SK-N-SH (cell line): ENCODE data around the gene PTGIS. TPM values are rescaled to one million over a fixed set of nuclear protein-coding genes. Genes with fewer than 3 reads are reported as not detected.

ENCODE experiments used
- CTCF ChIA-PET: fragments of 300-600, 350-600 bp; formaldehyde crosslinking; extraction: SDS; loops from one replicate; lab custom pipeline; 2021; lab: Yijun Ruan, JAX
- POLR2A ChIA-PET: fragments of 350-600 bp; sonication (Branson Sonifier 250); formaldehyde crosslinking; extraction: SDS; loops from one replicate; lab custom pipeline; 2020; ENCODE audit warnings: antibody characterized with exemption, inconsistent platforms; lab: Yijun Ruan, JAX
- DNase-seq: peaks from one replicate; pipeline ENCODE4 v3.0.0; 2012
- H2AFZ ChIP-seq: fragments of 200-600 bp; sonication (generic); 2 replicates; pipeline ENCODE4 v1.8.1; 2016; ENCODE audit warnings: antibody characterized with exemption, mild to moderate bottlenecking, low read depth
- H3F3A ChIP-seq: fragments of 200-600 bp; sonication (generic); replicated peaks from 2 replicates; pipeline ENCODE3; 2016; ENCODE audit warnings: antibody characterized with exemption, mild to moderate bottlenecking; ENCODE audit not compliant: insufficient read depth
- H3K27ac ChIP-seq, 2 experiments: fragments of 200-500 bp in 1 of 2; fragments of 200-600 bp in 1 of 2; sonication (Bioruptor generic) in 1 of 2; sonication (generic), shearing (Covaris generic) in 1 of 2; 2 replicates each; pipeline versions ENCODE4 v1.5.1 to v1.6.1; 2014 to 2016; ENCODE audit warnings: low read depth in 2 of 2, inconsistent platforms in 1 of 2, low read length in 1 of 2, mild to moderate bottlenecking in 1 of 2, mixed read lengths in 1 of 2
- H3K27me3 ChIP-seq: fragments of 200-600 bp; sonication (generic), shearing (Covaris generic); 2 replicates; pipeline ENCODE4 v1.6.1; 2016; ENCODE audit warnings: mixed run types; ENCODE audit not compliant: insufficient read depth
- H3K36me3 ChIP-seq, 2 experiments: fragments of 200-500 bp in 1 of 2; fragments of 200-600 bp in 1 of 2; sonication (Bioruptor generic) in 1 of 2; sonication (generic) in 1 of 2; replicated peaks in 1 of 2; 2 replicates each; pipeline versions ENCODE3 to v1.5.1; 2014 to 2016; ENCODE audit warnings: low read length in 1 of 2, mild to moderate bottlenecking in 1 of 2; ENCODE audit not compliant: insufficient read depth in 2 of 2, control insufficient read depth in 1 of 2
- H3K4me1 ChIP-seq, 2 experiments: fragments of 200-500 bp in 1 of 2; fragments of 200-600 bp in 1 of 2; sonication (Bioruptor generic) in 1 of 2; sonication (generic), shearing (Covaris generic) in 1 of 2; 2 replicates each; pipeline versions ENCODE4 v1.5.1 to v1.6.1; 2014 to 2016; ENCODE audit warnings: low read depth in 1 of 2, low read length in 1 of 2, mixed run types in 1 of 2; ENCODE audit not compliant: insufficient read depth in 2 of 2, control insufficient read depth in 1 of 2
- H3K4me2 ChIP-seq: fragments of 200-600 bp; sonication (generic), shearing (Covaris generic); 2 replicates; pipeline ENCODE4 v1.6.1; 2017; ENCODE audit warnings: mixed run types
- H3K4me3 ChIP-seq, 2 experiments: fragments of 200-500 bp in 1 of 2; fragments of 200-600 bp in 1 of 2; sonication (Bioruptor generic) in 1 of 2; sonication (generic), shearing (Covaris generic) in 1 of 2; 2 replicates each; pipeline versions ENCODE4 v1.5.1 to v1.8.1; 2014 to 2016; ENCODE audit warnings: low read depth in 2 of 2, inconsistent platforms in 1 of 2, low read length in 1 of 2, mild to moderate bottlenecking in 1 of 2, mixed read lengths in 1 of 2, moderate library complexity in 1 of 2
- H3K79me2 ChIP-seq: fragments of 200-600 bp; sonication (generic); 2 replicates; pipeline ENCODE4 v1.8.1; 2017; ENCODE audit warnings: mild to moderate bottlenecking; ENCODE audit not compliant: insufficient read depth
- H3K9ac ChIP-seq: fragments of 200-600 bp; sonication (generic); 2 replicates; pipeline ENCODE4 v1.6.1; 2017; ENCODE audit warnings: mixed run types
- H3K9me2 ChIP-seq: fragments of 200-600 bp; sonication (generic); 2 replicates; pipeline ENCODE4 v1.6.1; 2017; ENCODE audit warnings: mixed run types
- H3K9me3 ChIP-seq: fragments of 200-600 bp; sonication (generic); 2 replicates; pipeline ENCODE4 v1.6.1; 2017; ENCODE audit warnings: mixed run types, mild to moderate bottlenecking, moderate library complexity
- H4K20me1 ChIP-seq: fragments of 200-600 bp; sonication (generic); 2 replicates; pipeline ENCODE4 v1.6.1; 2017; ENCODE audit warnings: mild to moderate bottlenecking, mixed run types; ENCODE audit not compliant: insufficient read depth
- ELF1 ChIP-seq: IDR thresholded peaks from 2 replicates; pipeline ENCODE4 v1.4.0; 2012
- EZH2phosphoT487 ChIP-seq: fragments of 200-600 bp; sonication (generic); IDR thresholded peaks from 2 replicates; pipeline ENCODE4 v1.6.1; 2017; ENCODE audit warnings: low read depth, mixed run types, mild to moderate bottlenecking, antibody characterized with exemption, moderate library complexity, borderline replicate concordance
- FOSL2 ChIP-seq: IDR thresholded peaks from 2 replicates; pipeline ENCODE4 v1.4.0; 2012; ENCODE audit warnings: low read depth, mild to moderate bottlenecking, moderate library complexity, borderline replicate concordance
- IRF3 ChIP-seq: fragments of 150-350 bp; IDR thresholded peaks from 2 replicates; pipeline ENCODE4 v1.6.1; 2016; ENCODE audit warnings: mild to moderate bottlenecking, low read depth, low read length
- MAX ChIP-seq: IDR thresholded peaks from 2 replicates; pipeline ENCODE4 v1.4.0; 2012; ENCODE audit warnings: low read depth
- MEF2A ChIP-seq: IDR thresholded peaks from 2 replicates; pipeline ENCODE4 v1.4.0; 2012; ENCODE audit warnings: low read depth, borderline replicate concordance
- MXI1 ChIP-seq: IDR thresholded peaks from 2 replicates; pipeline ENCODE4 v1.6.1; 2012; ENCODE audit warnings: mild to moderate bottlenecking, low read depth, low read length, improper control_type of control experiment
- NFIC ChIP-seq: IDR thresholded peaks from 2 replicates; pipeline ENCODE4 v1.4.0; 2012; ENCODE audit warnings: borderline replicate concordance
- NRF1 ChIP-seq: IDR thresholded peaks from 2 replicates; pipeline ENCODE4 v1.6.1; 2012; ENCODE audit warnings: low read depth, mild to moderate bottlenecking, low read length
- PBX3 ChIP-seq: IDR thresholded peaks from 2 replicates; pipeline ENCODE4; 2012
- POLR2AphosphoS5 ChIP-seq: IDR thresholded peaks from 2 replicates; pipeline ENCODE4 v1.6.1; 2012; ENCODE audit warnings: low read depth, low read length
- RXRA ChIP-seq: IDR thresholded peaks from 2 replicates; pipeline ENCODE4 v1.4.0; 2012; ENCODE audit warnings: low read depth, mild to moderate bottlenecking, borderline replicate concordance
- SMC3 ChIP-seq: IDR thresholded peaks from 2 replicates; pipeline ENCODE4 v1.6.1; 2012; ENCODE audit warnings: low read depth, low read length, improper control_type of control experiment
- TCF12 ChIP-seq: IDR thresholded peaks from 2 replicates; pipeline ENCODE4 v1.4.0; 2012
- USF1 ChIP-seq: IDR thresholded peaks from 2 replicates; pipeline ENCODE4 v1.4.0; 2012; ENCODE audit warnings: low read depth, borderline replicate concordance
- WGBS: methylation state at CpG from one replicate; pipeline ENCODE4 v1.1.6; 2017; ENCODE audit warnings: low lambda C conversion rate; 5-methylcytosine and 5-hydroxymethylcytosine counted together
- polyA plus RNA-seq, 3 experiments: library from polyadenylated mRNA; depleted of rRNA; stranded (reverse); fragments of >200 nt; gene quantifications; 2 replicates each; pipeline ENCODE4 v1.2.3, GENCODE V29; 2012

The PTGIS gene
- polyA plus RNA-seq, 1 of the 3 experiments (the other 2 are of a cell fraction) = 1.0 TPM

- TF ChIP-seq SMC3 (no peak), TCF12 (no peak), EZH2phosphoT487 (no peak), NFIC (no peak), MAX (no peak)
Measured at GRCh38 chr20:49581482-49581881, 13.5 kb upstream of the PTGIS start (continued).

- H3K4me1 ChIP-seq = peaks cover 0 to 10% of the 10 kb centered on the region in 2 experiments; a peak in 1 of 4 replicates
- no peaks in the 10 kb centered on the region for H4K20me1 ChIP-seq
- H3F3A ChIP-seq = no peaks in the 10 kb centered on the region
- H3K27me3 ChIP-seq = no peaks in the 10 kb centered on the region
- no peaks in the 10 kb centered on the region for H3K36me3 ChIP-seq
- POLR2A ChIA-PET = no interaction called here
- DNase-seq = no peak
- TF ChIP-seq MXI1 = no peak
- TF ChIP-seq FOSL2 = no peak
- no peak for TF ChIP-seq NRF1
- no peak for TF ChIP-seq POLR2AphosphoS5
- no peak for TF ChIP-seq ELF1
- no peak for TF ChIP-seq IRF3
- TF ChIP-seq TCF12 = no peak
- no peak for TF ChIP-seq RXRA
- no peak for TF ChIP-seq SMC3
- no peak for TF ChIP-seq USF1
- TF ChIP-seq NFIC = no peak
- no peak for TF ChIP-seq MEF2A
- no peak for TF ChIP-seq PBX3
- TF ChIP-seq EZH2phosphoT487 = no peak
- TF ChIP-seq, all 33 proteins: peak for 0
- Histone ChIP-seq H3K4me3 (no peak overlapping the region), H3K4me2 (peak overlapping the region; percentile 19; the same call in 1 of the 2 replicates), H3K9ac (no peak overlapping the region), H3K79me2 (no peaks in the 10 kb centered on the region), H3K9me2 (no peaks in the 10 kb centered on the region), H3K27ac (peak overlapping the region in 1 of 2 experiments; percentile 48; a peak in 1 of 4 replicates), H2AFZ (no peak overlapping the region), H3K9me3 (no peaks in the 10 kb centered on the region)
- WGBS = 23% methylated on average over 1 of the region's 1 CpG
- CTCF ChIA-PET = interaction anchor here (2.4 to 5.3 kb wide), 3 partner anchors 28 to 39 kb away, joined by 10 to 33 read pairs (median 13); no protein-coding TSS in a partner anchor
Measured at GRCh38 chr20:49580813-49581174, 12.9 kb upstream of the PTGIS start.
